DMS114 treated with DMSO at 0.1 percent for 48 hours (cell line): ENCODE measurements around the gene NFIB.

Source experiments
- DNase-seq: peaks from one replicate; lab custom pipeline; 2025; ENCODE audit not compliant: unreplicated experiment; lab: John Stamatoyannopoulos, UW

The NFIB gene

DNA sequence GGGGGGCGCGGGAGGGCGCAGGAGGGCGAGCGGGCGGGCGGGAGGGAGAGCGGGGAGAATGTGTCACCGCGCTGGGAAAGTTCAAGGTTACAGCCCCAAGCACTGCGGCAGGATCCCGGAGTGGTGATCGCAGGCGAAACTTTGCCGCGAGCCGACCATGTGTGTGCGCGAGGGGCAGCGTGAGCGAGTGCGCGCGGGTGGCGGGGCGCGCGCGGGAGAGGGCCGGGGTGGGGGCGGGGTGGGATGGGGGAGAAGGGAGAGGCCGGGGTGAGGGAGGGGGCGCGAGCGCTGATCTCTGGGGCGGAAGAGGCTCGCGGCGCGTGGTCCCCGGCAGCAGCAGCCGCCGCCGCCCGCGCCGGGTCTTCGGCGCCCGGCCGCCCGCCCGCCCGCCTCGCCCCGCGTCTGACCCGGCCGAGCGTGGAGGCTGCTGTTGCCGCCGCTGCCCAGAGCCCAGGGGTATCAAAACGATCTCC, at the start of gene NFIB:
NFIB (minus strand) TSS at position 191 of the 473 bp plus-strand sequence. CDS start 630 bp downstream, outside the sequence.
- no peak for DNase-seq

DNA sequence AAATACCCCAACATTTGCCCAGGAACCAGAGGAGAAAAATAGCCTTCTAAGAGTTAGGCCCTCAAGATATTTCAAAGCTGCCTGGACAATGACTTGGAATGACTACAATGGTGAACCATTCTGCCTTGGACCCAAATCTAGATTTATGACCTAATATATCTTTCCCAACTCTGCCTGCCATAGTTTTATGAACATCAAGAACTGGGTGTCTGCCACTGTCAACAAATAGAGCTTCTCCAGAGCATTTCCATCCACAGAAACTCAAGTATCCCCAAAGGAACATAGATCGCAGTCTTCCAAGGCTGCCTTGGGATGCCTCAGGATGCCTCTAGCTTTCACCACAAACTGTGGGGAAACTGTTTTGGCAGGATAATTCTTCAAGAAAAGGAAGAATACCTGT, 48.2 kb upstream of the NFIB start:
- DNase-seq = no peak

DNA sequence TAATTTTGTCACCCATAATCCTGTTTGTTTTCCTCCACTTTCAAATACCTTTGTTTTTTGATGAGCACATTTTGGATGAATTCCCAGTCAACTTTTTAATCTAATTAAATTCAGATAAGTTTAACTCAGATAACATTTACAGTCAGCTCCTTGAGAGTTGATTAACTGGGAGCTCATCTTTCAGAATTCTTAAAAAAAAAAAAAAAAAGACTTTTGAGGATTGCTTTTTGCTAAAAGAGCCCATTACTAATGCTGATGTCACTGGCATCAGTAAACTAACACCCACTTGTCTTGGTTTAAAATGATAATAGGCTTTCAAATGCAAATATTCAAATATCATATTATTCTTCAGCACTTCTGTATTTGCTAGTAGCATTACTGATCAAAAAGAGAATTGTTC, 47.1 kb upstream of the NFIB start:
- no peak for DNase-seq

GRCh38 chr9:14358523-14358922, 44.6 kb upstream of the NFIB start:
- no peak for DNase-seq

DNA sequence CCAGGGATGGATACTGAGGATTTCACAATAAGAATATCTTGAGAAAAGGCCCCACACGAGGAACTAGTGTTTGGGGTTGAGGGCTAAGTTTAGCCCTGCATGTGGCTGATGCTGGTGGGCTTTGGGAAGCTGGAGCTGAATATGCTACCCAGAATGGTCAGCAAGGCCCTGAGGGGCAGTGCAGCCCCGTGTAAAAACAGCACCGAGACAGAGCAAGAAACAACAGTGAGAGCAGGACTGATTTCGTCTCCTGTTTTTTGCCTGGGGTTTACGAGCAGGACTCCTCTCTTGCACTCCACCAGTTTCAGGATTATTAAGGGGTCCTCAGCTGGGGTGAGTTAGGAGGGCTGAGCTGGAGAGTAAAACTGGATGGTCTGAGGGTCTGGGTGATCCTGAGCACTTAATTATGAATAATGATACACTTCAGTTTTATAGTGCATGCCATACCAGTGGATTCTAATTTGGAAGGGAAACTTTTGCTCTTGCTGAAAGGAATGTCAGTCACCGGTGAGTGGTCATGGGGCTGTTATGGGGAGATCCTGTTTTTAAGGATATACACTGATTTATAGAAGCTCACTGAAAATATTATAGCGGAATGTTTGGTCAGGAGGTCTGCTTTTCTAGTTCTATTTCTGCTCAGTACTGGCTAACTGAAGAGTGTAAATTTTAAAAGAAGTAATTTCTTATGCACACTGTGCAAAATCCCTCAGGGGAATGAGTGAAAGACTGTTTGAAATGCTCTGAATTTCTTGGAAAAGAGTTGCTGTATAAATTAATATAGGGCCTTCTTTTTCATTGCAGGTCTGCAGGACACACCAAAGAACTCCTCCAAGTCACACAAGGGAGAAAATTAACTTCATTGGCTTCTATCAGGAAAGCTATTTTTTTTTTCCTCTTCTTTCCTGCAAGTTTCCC, 42.7 kb upstream of the NFIB start:
- DNase-seq = no peak

DNA sequence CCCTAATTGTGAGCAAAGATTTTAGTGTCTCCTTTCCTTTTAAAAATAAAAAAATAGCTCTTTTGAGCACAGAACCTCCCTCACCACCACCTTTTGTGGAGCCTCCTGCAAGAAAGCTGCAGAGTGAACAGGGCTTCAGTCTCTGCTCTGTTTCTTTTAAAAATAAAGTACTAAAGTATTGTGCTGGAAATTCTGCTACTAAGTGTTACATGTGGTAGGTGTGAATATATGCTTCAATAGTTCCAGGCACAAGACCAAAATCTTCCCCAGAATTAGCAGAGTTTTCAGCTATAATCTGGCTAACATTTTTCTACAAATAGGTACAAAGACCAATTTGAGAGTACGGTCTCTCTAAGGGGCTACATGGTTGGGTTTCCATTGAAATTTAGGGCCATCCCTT, 40.3 kb upstream of the NFIB start:
- DNase-seq = no peak

GRCh38 chr9:14353222-14354056, 39.5 kb upstream of the NFIB start:
- peak; percentile 16 for DNase-seq

DNA sequence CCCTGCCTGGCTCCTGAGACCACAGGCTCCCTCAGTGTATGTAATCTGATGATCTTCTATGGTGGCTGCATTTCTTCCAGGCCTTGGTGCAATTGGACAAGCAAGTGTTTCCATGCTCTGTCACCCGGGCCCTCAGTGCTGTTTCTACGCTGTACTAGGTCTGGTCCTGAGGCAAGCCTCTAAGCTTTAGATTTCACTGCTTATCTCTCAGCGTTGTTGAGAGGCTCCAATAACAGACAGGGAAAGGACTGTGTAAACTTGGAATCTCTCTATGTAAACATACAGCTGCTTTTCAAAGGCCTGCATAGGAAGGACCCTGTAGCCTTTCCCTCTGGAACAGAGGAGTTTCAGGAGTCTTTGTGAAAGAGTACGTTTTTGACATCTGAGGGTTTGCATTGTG, 38.6 kb upstream of the NFIB start:
- no peak for DNase-seq

GRCh38 chr9:14351221-14351836, 37.4 kb upstream of the NFIB start:
- DNase-seq = no peak

DNA sequence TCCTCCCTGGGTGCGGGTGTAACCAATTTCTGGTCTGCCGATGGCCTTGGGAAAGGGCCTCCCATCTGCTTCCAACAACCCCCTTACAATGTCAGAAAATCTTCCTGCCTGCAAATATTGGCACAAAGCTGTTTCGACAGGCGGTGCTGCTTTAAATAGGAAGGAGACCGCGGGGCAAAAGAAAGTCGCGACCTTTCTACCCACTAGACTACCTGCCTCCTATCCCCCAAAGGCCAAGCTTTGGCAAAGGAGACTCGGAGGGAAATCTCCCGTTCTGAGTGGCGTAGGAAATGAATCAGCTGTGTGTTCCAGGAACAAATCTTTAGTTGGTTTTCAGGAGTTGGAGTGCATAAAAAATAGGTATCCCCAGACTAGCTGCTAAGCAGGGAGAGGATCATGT, 36.8 kb upstream of the NFIB start:
- no peak for DNase-seq

- DNase-seq = no peak
Measured at GRCh38 chr9:14350349-14350728, 36.4 kb upstream of the NFIB start.

DNA sequence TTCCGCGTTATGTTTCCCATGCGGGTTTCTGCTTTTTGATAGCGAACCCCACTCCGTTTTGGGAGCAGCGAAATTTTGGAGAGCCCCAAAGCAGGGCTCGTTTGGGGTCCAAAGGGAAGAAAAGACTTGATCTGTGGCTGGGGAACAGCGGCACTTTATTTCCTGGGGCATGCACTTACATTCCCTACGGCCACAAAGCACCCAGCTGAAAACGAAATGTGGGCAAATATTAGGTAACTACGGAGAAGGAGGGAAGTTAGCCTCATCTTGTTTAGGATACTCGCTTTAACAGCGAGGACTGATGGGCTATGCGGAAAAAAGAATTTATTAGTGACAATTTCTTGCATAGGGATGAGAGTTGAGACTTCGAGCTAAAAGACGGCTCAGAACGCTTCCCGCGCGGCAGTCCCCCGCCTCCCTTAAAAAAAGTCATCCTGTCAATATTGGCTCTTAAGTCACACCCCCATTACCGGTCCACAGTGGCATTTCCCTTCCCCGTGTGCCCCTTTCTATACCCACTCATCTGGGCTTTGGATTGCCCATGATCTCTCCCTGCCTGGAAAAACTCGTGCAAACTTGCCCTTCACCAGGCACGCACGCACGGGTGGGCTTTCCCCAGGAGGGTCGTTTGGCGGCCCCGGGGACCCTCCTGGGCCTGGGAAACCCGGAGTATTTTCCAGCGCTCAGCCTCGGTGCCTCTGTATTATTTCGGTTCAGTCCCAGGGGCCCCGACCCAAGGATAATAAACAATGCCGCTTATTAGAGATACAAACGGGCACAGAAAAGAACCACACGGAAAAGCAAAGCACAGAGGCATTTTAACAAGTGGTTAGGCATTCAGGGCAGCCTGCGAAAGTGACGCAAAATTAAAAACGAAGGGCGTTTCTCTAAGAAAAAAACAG, 35.8 kb upstream of the NFIB start:
- no peak for DNase-seq

DNA sequence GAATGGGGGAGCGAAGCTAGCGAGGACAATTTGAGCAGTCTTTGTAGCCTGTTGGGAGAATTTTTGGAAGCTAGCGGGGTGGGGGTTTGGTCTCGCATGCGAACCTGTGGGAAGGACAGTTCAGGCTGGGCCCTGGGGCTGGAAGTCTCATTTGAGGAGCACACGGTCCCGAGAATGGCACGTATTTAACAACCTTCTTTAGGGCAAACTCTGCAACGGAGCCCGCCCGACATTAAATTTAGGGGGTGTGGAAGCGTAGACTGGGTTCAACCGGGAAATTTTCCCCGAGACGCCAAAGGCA, 35.2 kb upstream of the NFIB start:
- no peak for DNase-seq

DNA sequence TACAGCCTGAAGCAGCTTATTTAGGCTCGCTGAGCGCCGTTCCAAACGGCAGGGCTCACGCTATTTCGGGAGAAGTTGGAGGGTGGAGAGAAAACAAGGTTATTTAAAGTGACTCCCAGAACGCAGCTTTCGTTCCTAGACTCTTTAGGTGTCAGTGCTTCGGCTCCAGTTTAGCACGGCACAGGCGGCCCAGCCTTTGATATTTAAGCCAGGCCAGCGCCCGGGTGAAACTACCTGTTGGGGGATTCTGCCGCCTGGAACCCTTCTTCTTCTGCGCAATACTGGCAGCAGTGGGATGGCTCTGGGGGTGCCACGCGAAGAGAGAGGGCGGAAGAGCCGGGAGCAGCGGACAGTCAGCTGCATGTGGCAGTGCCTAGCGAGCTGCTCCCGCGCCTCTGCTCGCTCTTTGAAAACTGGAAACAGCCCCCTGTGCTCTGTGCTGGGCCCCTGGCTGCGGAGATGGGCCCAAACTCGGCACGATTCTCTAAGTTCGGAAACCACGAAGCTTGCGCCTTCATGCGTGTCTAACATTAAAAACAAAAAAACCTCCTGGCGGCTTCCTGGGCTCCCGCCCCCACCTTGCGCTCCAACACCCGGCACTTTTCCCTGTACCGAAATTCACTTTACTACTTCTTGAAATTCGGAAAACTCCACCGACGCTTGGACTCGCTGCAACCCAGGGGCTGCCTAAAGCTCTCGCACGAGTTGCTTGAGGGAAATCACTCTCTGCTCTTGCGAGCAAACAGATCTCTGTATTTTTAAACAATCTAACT, 34.6 kb upstream of the NFIB start:
- DNase-seq = no peak

GRCh38 chr9:14348123-14348372, 34.1 kb upstream of the NFIB start:
- DNase-seq = no peak

DNA sequence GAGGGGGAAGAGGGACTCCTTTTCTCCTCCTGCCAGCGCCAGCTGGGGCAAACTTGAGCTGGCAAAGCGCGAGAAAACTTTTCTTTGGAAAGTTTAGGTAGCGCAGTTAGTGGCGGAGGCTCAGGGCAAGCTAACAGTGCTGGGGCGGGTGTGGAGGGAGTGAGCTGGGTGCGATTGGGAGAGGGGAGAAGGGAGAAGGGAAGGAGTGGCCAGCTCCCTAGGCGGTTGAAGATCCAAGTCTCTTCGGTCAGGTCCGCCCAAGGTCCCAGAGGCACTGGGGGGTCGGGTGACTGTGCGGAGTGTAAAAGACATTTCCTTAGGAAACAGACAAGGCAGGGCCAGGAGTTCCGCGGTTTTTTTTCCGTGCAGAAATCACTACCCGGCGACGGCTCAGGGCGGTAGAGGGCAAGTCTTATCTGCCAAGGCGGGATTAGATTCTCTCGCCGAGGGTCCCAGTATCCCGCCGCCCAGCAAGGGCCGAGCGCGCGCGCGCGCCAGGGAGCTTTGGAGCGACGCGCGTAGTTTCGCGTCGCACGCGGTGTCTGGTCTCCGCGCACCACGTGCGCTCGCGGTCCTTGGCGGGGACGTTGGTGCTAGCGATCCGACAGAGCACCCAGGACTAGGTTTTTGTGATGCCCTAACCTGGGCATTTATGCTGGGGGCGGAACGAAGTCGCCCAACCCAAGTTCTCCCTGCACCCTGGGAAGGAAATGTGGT, 33.6 kb upstream of the NFIB start:
- DNase-seq = no peak

GRCh38 chr9:14346811-14347405, 33.0 kb upstream of the NFIB start:
- no peak for DNase-seq

- DNase-seq = no peak
Measured at GRCh38 chr9:14346231-14346791, 32.4 kb upstream of the NFIB start.
